ENCODE results near the gene TRIM10.
"Not testable (repeated sequence)": the region's sequence is repeated elsewhere in the genome, so short reads cannot be mapped to it uniquely, and the experiment has no call there.

Gene TRIM10

DNA sequence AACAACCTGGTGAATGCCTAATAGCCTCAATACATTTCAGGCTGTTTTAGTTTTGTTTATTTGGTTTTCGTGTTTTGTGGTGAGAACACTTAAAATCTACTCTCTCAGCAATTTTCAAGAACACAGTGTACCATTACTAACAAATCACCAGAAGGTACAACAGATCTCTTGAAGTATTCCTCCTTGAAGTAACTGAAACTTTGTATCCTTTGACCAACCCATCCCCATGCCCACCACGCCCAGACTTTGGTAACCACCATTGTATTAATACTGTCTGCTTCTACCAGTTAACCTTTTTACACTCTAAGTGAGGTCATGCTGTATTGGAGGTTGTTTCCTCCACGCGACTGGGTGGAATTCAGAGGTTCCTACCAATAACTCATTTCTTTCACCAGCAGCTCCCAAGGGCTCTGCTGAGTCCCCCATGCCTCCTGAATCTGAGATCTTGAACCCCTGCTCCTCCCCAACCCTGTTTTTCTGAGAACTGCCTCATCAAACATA lies 30.8 kb downstream of the TRIM10 start:
- Histone ChIP-seq H3K4me3 (ENCODE audit: low read length in 2 of 2) (peak overlapping the region; percentile 24 to 54), H3K9me3 (ENCODE audit: control insufficient read depth in 2 of 2, low read length in 2 of 2) (no peaks in the 10 kb centered on the region), H3K27ac (ENCODE audit: low read depth in 2 of 2, low read length in 2 of 2) (peak overlapping the region; percentile 62 to 79), H3K4me1 (ENCODE audit: control insufficient read depth in 2 of 2, insufficient read depth in 2 of 2, low read length in 2 of 2) (peaks cover 10 to 16% of the 10 kb centered on the region in 2 donors), H3K27me3 (ENCODE audit: control insufficient read depth in 2 of 2, insufficient read depth in 2 of 2, low read length in 2 of 2) (peaks cover 0 to 11% of the 10 kb centered on the region in 2 donors), H3K36me3 (ENCODE audit: control insufficient read depth in 2 of 2, insufficient read depth in 2 of 2, low read length in 2 of 2) (no peaks in the 10 kb centered on the region), H3K9ac (ENCODE audit: low read depth in 1 of 2, low read length in 2 of 2) (peak overlapping the region in 1 of 2 donors; percentile 30)

GRCh38 chr6:30129265-30130178 lies 31.5 kb downstream of the TRIM10 start:
- Histone ChIP-seq H3K4me3 (ENCODE audit: low read length in 2 of 2) (peak overlapping the region; percentile 3 to 54), H3K4me1 (ENCODE audit: control insufficient read depth in 2 of 2, insufficient read depth in 2 of 2, low read length in 2 of 2) (peaks cover 10 to 16% of the 10 kb centered on the region in 2 donors), H3K27me3 (ENCODE audit: control insufficient read depth in 2 of 2, insufficient read depth in 2 of 2, low read length in 2 of 2) (peaks cover 0 to 11% of the 10 kb centered on the region in 2 donors), H3K9me3 (ENCODE audit: control insufficient read depth in 2 of 2, low read length in 2 of 2) (no peaks in the 10 kb centered on the region), H3K9ac (ENCODE audit: low read depth in 1 of 2, low read length in 2 of 2) (no peak overlapping the region), H3K27ac (ENCODE audit: low read depth in 2 of 2, low read length in 2 of 2) (peak overlapping the region; percentile 62 to 79), H3K36me3 (ENCODE audit: control insufficient read depth in 2 of 2, insufficient read depth in 2 of 2, low read length in 2 of 2) (no peaks in the 10 kb centered on the region)

GRCh38 chr6:30127238-30128093 lies 33.5 kb downstream of the TRIM10 start:
- no peak overlapping the region for H3K27ac ChIP-seq (ENCODE audit: low read depth in 2 of 2, low read length in 2 of 2)
- peaks cover 0 to 11% of the 10 kb centered on the region in 2 donors for H3K27me3 ChIP-seq (ENCODE audit: control insufficient read depth in 2 of 2, insufficient read depth in 2 of 2, low read length in 2 of 2)
- no peak overlapping the region for H3K9ac ChIP-seq (ENCODE audit: low read depth in 1 of 2, low read length in 2 of 2)
- H3K4me1 ChIP-seq (ENCODE audit: control insufficient read depth in 2 of 2, insufficient read depth in 2 of 2, low read length in 2 of 2): peaks cover 10 to 25% of the 10 kb centered on the region in 2 donors
- H3K4me3 ChIP-seq (ENCODE audit: low read length in 2 of 2): no peak overlapping the region
- no peaks in the 10 kb centered on the region for H3K9me3 ChIP-seq (ENCODE audit: control insufficient read depth in 2 of 2, low read length in 2 of 2)
- H3K36me3 ChIP-seq (ENCODE audit: control insufficient read depth in 2 of 2, insufficient read depth in 2 of 2, low read length in 2 of 2): no peaks in the 10 kb centered on the region

DNA sequence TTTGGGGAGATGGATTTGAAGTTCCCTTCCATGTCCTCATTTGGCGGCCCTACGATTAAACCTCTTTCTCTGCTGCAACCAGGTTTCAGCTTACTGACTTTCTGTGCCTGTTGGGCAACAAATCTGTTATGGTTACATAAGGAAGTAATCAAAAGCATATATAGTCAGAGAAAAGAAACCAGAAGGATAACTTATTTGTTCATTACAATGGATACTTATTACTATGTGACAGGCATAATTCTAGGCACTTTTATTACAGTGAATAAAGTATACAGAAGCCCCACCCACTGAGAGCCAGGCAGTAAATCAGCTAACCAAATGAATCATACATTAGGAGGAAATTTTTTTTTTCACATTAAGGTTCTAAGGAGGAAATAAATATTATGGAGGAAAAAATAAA lies 38.5 kb downstream of the TRIM10 start:
- Histone ChIP-seq H3K36me3 (ENCODE audit: control insufficient read depth in 2 of 2, insufficient read depth in 2 of 2, low read length in 2 of 2) (no peaks in the 10 kb centered on the region), H3K27ac (ENCODE audit: low read depth in 2 of 2, low read length in 2 of 2) (peak overlapping the region; percentile 70 to 85), H3K9ac (ENCODE audit: low read depth in 1 of 2, low read length in 2 of 2) (no peak overlapping the region), H3K4me1 (ENCODE audit: control insufficient read depth in 2 of 2, insufficient read depth in 2 of 2, low read length in 2 of 2) (peaks cover 2 to 17% of the 10 kb centered on the region in 2 donors), H3K9me3 (ENCODE audit: control insufficient read depth in 2 of 2, low read length in 2 of 2) (no peaks in the 10 kb centered on the region), H3K27me3 (ENCODE audit: control insufficient read depth in 2 of 2, insufficient read depth in 2 of 2, low read length in 2 of 2) (no peaks in the 10 kb centered on the region), H3K4me3 (ENCODE audit: low read length in 2 of 2) (no peak overlapping the region)

- no peaks in the 10 kb centered on the region for H3K9me3 ChIP-seq (ENCODE audit: control insufficient read depth in 2 of 2, low read length in 2 of 2)
- no peak overlapping the region for H3K4me3 ChIP-seq (ENCODE audit: low read length in 2 of 2)
- peaks cover 2 to 17% of the 10 kb centered on the region in 2 donors for H3K4me1 ChIP-seq (ENCODE audit: control insufficient read depth in 2 of 2, insufficient read depth in 2 of 2, low read length in 2 of 2)
- H3K9ac ChIP-seq (ENCODE audit: low read depth in 1 of 2, low read length in 2 of 2): no peak overlapping the region
- H3K27ac ChIP-seq (ENCODE audit: low read depth in 2 of 2, low read length in 2 of 2): peak overlapping the region; percentile 70 to 85
- no peaks in the 10 kb centered on the region for H3K27me3 ChIP-seq (ENCODE audit: control insufficient read depth in 2 of 2, insufficient read depth in 2 of 2, low read length in 2 of 2)
- no peaks in the 10 kb centered on the region for H3K36me3 ChIP-seq (ENCODE audit: control insufficient read depth in 2 of 2, insufficient read depth in 2 of 2, low read length in 2 of 2)
Measured at GRCh38 chr6:30121446-30122366, 39.3 kb downstream of the TRIM10 start.

DNA sequence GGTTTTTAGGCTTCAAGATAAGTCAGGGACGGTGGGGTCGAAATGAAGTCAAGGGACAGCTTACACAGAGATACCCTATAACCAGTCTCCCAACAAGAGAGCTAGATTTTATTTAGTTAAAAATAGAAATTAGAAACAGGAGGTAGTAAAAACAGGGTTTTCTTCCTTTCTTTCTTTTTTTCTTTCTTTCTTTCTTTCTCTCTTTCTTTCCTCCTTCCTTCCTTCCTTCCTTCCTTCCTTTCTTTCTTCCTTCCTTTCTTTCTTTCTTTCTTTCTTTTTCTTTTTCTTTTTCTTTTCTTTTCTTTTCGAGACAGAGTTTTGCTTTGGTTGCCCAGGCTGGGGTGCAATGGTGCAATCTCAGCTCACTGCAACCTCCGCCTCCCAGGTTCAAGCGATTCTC lies 42.3 kb downstream of the TRIM10 start:
- peak overlapping the region in 1 of 2 donors; percentile 67 for H3K27ac ChIP-seq (ENCODE audit: low read depth in 2 of 2, low read length in 2 of 2)
- H3K27me3 ChIP-seq (ENCODE audit: control insufficient read depth in 2 of 2, insufficient read depth in 2 of 2, low read length in 2 of 2); H3K9ac ChIP-seq (ENCODE audit: low read depth in 1 of 2, low read length in 2 of 2); H3K4me3 ChIP-seq (ENCODE audit: low read length in 2 of 2); H3K9me3 ChIP-seq (ENCODE audit: control insufficient read depth in 2 of 2, low read length in 2 of 2); H3K36me3 ChIP-seq (ENCODE audit: control insufficient read depth in 2 of 2, insufficient read depth in 2 of 2, low read length in 2 of 2): not testable (repeated sequence)
- peaks cover 7 to 16% of the 10 kb centered on the region in 2 donors for H3K4me1 ChIP-seq (ENCODE audit: control insufficient read depth in 2 of 2, insufficient read depth in 2 of 2, low read length in 2 of 2)

GRCh38 chr6:30116724-30117123 lies 44.3 kb downstream of the TRIM10 start:
- Histone ChIP-seq H3K27me3 (ENCODE audit: control insufficient read depth in 2 of 2, insufficient read depth in 2 of 2, low read length in 2 of 2) (no peaks in the 10 kb centered on the region), H3K36me3 (ENCODE audit: control insufficient read depth in 2 of 2, insufficient read depth in 2 of 2, low read length in 2 of 2) (no peaks in the 10 kb centered on the region), H3K27ac (ENCODE audit: low read depth in 2 of 2, low read length in 2 of 2) (no peak overlapping the region), H3K9me3 (ENCODE audit: control insufficient read depth in 2 of 2, low read length in 2 of 2) (no peaks in the 10 kb centered on the region), H3K4me3 (ENCODE audit: low read length in 2 of 2) (no peak overlapping the region), H3K4me1 (ENCODE audit: control insufficient read depth in 2 of 2, insufficient read depth in 2 of 2, low read length in 2 of 2) (peaks cover 13 to 18% of the 10 kb centered on the region in 2 donors), H3K9ac (ENCODE audit: low read depth in 1 of 2, low read length in 2 of 2) (no peak overlapping the region)

- no peak overlapping the region for H3K9ac ChIP-seq (ENCODE audit: low read depth in 1 of 2, low read length in 2 of 2)
- H3K36me3 ChIP-seq (ENCODE audit: control insufficient read depth in 2 of 2, insufficient read depth in 2 of 2, low read length in 2 of 2): no peaks in the 10 kb centered on the region
- H3K9me3 ChIP-seq (ENCODE audit: control insufficient read depth in 2 of 2, low read length in 2 of 2): no peaks in the 10 kb centered on the region
- peaks cover 11% of the 10 kb centered on the region in 2 donors for H3K4me1 ChIP-seq (ENCODE audit: control insufficient read depth in 2 of 2, insufficient read depth in 2 of 2, low read length in 2 of 2)
- H3K27ac ChIP-seq (ENCODE audit: low read depth in 2 of 2, low read length in 2 of 2): peak overlapping the region; percentile 43 to 66
- H3K4me3 ChIP-seq (ENCODE audit: low read length in 2 of 2): no peak overlapping the region
- H3K27me3 ChIP-seq (ENCODE audit: control insufficient read depth in 2 of 2, insufficient read depth in 2 of 2, low read length in 2 of 2): peaks cover 0 to under 1% of the 10 kb centered on the region in 2 donors
Measured at GRCh38 chr6:30113841-30114240, 47.2 kb downstream of the TRIM10 start.

DNA sequence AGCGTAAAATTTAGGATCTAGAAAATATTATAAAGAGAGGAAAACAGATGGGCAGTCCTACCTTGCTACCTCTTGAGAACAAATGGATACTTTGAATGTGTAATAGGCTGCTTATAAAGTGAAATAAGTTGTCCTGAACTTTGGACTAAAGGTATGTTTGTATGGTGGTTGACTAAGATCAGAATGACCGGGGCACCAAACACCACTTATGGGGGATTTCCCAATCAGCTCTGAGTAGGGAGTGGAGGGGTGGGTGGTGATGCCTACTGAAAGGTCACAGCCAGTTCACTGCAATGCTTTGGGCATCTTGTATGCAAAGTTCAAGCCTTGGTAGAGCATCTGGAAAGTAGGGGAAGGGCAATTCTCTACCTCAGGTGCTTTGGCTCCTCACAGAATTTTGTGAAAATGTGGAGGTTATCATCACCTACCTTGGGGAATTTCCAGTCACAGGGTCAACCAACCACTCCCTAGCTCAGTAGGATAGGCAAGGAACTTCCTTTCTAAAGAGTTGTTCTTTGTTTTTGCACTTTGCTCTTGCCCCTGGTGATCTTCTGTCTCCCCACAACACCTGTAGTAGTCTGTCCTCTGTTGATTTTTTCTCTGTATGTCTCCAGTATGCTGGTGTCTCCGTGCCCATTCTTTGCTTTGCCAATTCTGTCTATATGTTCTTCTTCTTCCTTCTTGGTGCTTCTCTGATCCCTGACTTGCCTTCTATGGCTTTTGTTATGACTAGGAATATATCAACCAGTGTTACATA lies 47.8 kb downstream of the TRIM10 start, which contains the start of gene TRIM31:
TSS of gene TRIM31 (minus strand) at position 88 of the 757 bp plus-strand sequence. CDS start 285 bp downstream, outside the sequence.
- Histone ChIP-seq H3K9ac (ENCODE audit: low read depth in 1 of 2, low read length in 2 of 2) (peak within 1 kb of the TSS; percentile 3 to 35), H3K4me1 (ENCODE audit: control insufficient read depth in 2 of 2, insufficient read depth in 2 of 2, low read length in 2 of 2) (peaks cover 11% of the 10 kb centered on the region in 2 donors), H3K9me3 (ENCODE audit: control insufficient read depth in 2 of 2, low read length in 2 of 2) (no peaks in the 10 kb centered on the region), H3K27ac (ENCODE audit: low read depth in 2 of 2, low read length in 2 of 2) (peak within 1 kb of the TSS; percentile 44 to 66), H3K36me3 (ENCODE audit: control insufficient read depth in 2 of 2, insufficient read depth in 2 of 2, low read length in 2 of 2) (no peaks in the 10 kb centered on the region), H3K4me3 (ENCODE audit: low read length in 2 of 2) (peak within 1 kb of the TSS; percentile 63 to 64), H3K27me3 (ENCODE audit: control insufficient read depth in 2 of 2, insufficient read depth in 2 of 2, low read length in 2 of 2) (peaks cover 0 to 2% of the 10 kb centered on the region in 2 donors)

Measured in mucosa of rectum (tissue), 2 donors.